HepG2 (cell line): ENCODE data around the gene HSPA1L. TPM values are rescaled to one million over a fixed set of nuclear protein-coding genes. Genes with fewer than 3 reads are reported as not detected.

ENCODE experiments used
- CREM ChIP-seq, 2 experiments: sonication (generic) in 1 of 2; formaldehyde crosslinking in 1 of 2; IDR thresholded peaks; 2 replicates each; pipeline versions ENCODE4 v1.4.0 to v1.6.1; 2016 to 2020; ENCODE audit warnings: antibody characterized with exemption in 1 of 2, mild to moderate bottlenecking in 1 of 2, missing genetic modification reagents in 1 of 2
- FIP1L1 ChIP-seq: fragments of 200-400 bp; formaldehyde crosslinking; IDR thresholded peaks from 2 replicates; pipeline ENCODE4 v1.6.1; 2018; ENCODE audit warnings: low read depth, mild to moderate bottlenecking, low read length, moderate library complexity, borderline replicate concordance; ENCODE audit not compliant: insufficient read depth
- FOXM1 ChIP-seq: sonication (generic); formaldehyde crosslinking; IDR thresholded peaks from 2 replicates; pipeline ENCODE4 v1.5.0; 2020; ENCODE audit warnings: missing genetic modification reagents
- MEIS1 ChIP-seq: sonication (generic); formaldehyde crosslinking; IDR thresholded peaks from 2 replicates; pipeline ENCODE4 v1.9.0; 2021; ENCODE audit warnings: mild to moderate bottlenecking, missing genetic modification reagents, moderate library complexity, borderline replicate concordance
- MEIS2 ChIP-seq: sonication (generic); formaldehyde crosslinking; IDR thresholded peaks from 2 replicates; pipeline ENCODE4 v1.9.0; 2021; ENCODE audit warnings: mild to moderate bottlenecking, missing genetic modification reagents
- NCOR1 ChIP-seq: fragments of 200-600 bp; sonication (generic); IDR thresholded peaks from 2 replicates; pipeline ENCODE4 v1.7.0; 2017; ENCODE audit warnings: antibody characterized with exemption, low read length, borderline replicate concordance
- PAWR ChIP-seq: sonication (generic); formaldehyde crosslinking; IDR thresholded peaks from 2 replicates; pipeline ENCODE4 v1.4.0; 2020; ENCODE audit warnings: missing genetic modification reagents, mild to moderate bottlenecking, borderline replicate concordance
- POGZ ChIP-seq: sonication (generic); formaldehyde crosslinking; IDR thresholded peaks from 2 replicates; pipeline ENCODE4 v1.4.0; 2020; ENCODE audit warnings: mild to moderate bottlenecking, missing genetic modification reagents
- SMAD1 ChIP-seq: sonication (generic); formaldehyde crosslinking; IDR thresholded peaks from 2 replicates; pipeline ENCODE4 v1.4.0; 2020; ENCODE audit warnings: missing genetic modification reagents, low read depth, mild to moderate bottlenecking, borderline replicate concordance
- TGIF2 ChIP-seq: IDR thresholded peaks from 2 replicates; pipeline ENCODE4 v1.6.1; 2016; ENCODE audit warnings: control low read depth, missing compliant biosample characterization
- YEATS4 ChIP-seq: sonication (generic); formaldehyde crosslinking; IDR thresholded peaks from 2 replicates; pipeline ENCODE4 v1.4.0; 2020; ENCODE audit warnings: missing genetic modification reagents, borderline replicate concordance
- ZBTB7A ChIP-seq: sonication (generic); formaldehyde crosslinking; IDR thresholded peaks from 2 replicates; pipeline ENCODE4 v1.8.0; 2022; ENCODE audit warnings: mild to moderate bottlenecking, missing genetic modification reagents
- ZFX ChIP-seq: sonication (generic); formaldehyde crosslinking; IDR thresholded peaks from 2 replicates; pipeline ENCODE4 v1.4.0; 2020; ENCODE audit warnings: mild to moderate bottlenecking, low read depth, missing genetic modification reagents, moderate library complexity
- ZNF230 ChIP-seq: sonication (generic); formaldehyde crosslinking; IDR thresholded peaks from 2 replicates; pipeline ENCODE4 v1.4.0; 2020; ENCODE audit warnings: mild to moderate bottlenecking, missing genetic modification reagents
- ZNF24 ChIP-seq: fragments of 450-650 bp; IDR thresholded peaks from 2 replicates; pipeline ENCODE4 v1.6.1; 2017; ENCODE audit warnings: antibody characterized with exemption, mild to moderate bottlenecking
- ZNF598 ChIP-seq: sonication (generic); formaldehyde crosslinking; IDR thresholded peaks from 2 replicates; pipeline ENCODE4 v1.5.1; 2020; ENCODE audit warnings: mild to moderate bottlenecking, missing genetic modification reagents, borderline replicate concordance
- ZNF724P ChIP-seq: sonication (generic); formaldehyde crosslinking; IDR thresholded peaks from 2 replicates; pipeline ENCODE4 v1.8.0; 2022; ENCODE audit warnings: missing genetic modification reagents, borderline replicate concordance
- ZNF839 ChIP-seq: sonication (generic); formaldehyde crosslinking; IDR thresholded peaks from 2 replicates; pipeline ENCODE4 v1.4.0; 2020; ENCODE audit warnings: missing genetic modification reagents, mild to moderate bottlenecking, borderline replicate concordance
- polyA plus RNA-seq, 8 experiments: library from polyadenylated mRNA; depleted of rRNA in 3 of 8; stranded (reverse) in 7 of 8; unstranded in 1 of 8; fragments of >200 nt; fragmentation: Illumina TruSeq in 4 of 8; extraction: Trizol in 4 of 8; gene quantifications; 2 replicates each; pipeline versions ENCODE4 v1.2.1 to v1.2.3, GENCODE V29; 2011 to 2016; ENCODE audit warnings: low read depth in 4 of 8, missing spikeins in 1 of 8, mixed read lengths in 1 of 8; ENCODE audit not compliant: insufficient read depth in 1 of 8
- total RNA-seq, 5 experiments: library from RNA; depleted of rRNA; stranded (reverse); fragments of >200 nt; fragmentation: Illumina TruSeq; extraction: Trizol; gene quantifications; 2 replicates each; pipeline ENCODE4 v1.2.3, GENCODE V29; 2016; ENCODE audit warnings: low read depth in 1 of 5
- TF ChIP-seq, protein P1 (sequence below): sonication (generic); formaldehyde crosslinking; IDR thresholded peaks from 2 replicates; pipeline ENCODE4 v1.5.1; 2020; ENCODE audit warnings: mild to moderate bottlenecking, missing genetic modification reagents, borderline replicate concordance
- TF ChIP-seq, protein P2 (sequence below): sonication (generic); formaldehyde crosslinking; IDR thresholded peaks from 2 replicates; pipeline ENCODE4 v1.4.0; 2020; ENCODE audit warnings: missing genetic modification reagents
- TF ChIP-seq, protein P3 (sequence below): sonication (generic); formaldehyde crosslinking; IDR thresholded peaks from 2 replicates; pipeline ENCODE4 v1.5.0; 2020; ENCODE audit warnings: missing genetic modification reagents

The HSPA1L gene
- total and polyA plus RNA-seq, 2 of the 13 experiments (the other 11 are each of a cell fraction or from before 2014, with no cell fraction given) = 0.55 to 1.0 TPM

DNA sequence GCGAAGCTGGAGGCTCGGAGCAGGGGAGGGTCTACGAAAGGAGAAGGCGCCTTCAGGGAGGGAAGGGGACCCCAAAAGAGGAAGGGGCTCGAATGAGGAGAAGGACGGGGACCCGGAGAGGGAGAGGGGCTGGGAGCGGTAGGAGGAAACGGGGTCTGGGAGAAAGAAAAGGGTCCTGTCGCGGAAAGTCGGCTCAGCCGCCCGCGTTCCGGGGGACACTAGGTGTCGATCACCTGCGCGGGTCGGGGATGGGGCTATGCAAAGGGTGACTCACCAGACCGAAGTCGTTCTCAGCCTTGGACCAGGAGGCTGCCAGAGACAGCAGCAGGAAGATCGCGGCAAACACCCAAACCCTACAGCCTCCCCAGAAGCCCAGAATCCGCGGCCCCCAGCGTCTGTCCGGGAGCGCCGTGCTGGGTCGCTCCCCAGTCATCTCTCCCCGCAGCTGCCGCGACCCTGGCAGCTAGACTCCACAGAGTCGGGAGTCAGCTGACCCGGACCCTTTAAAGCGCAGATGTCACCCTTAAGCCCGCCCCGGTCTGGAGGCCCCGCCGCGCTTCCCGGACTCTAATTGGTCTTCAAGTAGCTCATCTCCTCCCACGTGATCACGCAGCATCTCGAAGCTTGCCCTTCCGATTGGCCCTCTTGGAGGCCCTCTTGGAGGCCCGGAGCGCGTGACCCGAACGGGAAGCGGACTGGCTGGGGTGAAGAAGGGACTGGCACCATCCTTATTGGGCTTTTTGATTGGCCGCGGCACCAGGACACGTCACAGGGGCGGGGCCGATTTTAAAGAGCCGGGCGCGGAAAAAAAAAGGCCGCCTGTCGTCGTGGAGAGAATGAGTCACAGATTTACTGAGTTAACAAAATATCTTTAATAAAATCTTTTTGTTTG, 47.5 kb upstream of the HSPA1L start, which contains the start of gene NEU1 (continued):
- TF ChIP-seq ZFX (CRISPR knock-in tag) = 0 out of 2 replicates have a peak, but pooled peaks have one; percentile 34
- TF ChIP-seq, protein P1, sequence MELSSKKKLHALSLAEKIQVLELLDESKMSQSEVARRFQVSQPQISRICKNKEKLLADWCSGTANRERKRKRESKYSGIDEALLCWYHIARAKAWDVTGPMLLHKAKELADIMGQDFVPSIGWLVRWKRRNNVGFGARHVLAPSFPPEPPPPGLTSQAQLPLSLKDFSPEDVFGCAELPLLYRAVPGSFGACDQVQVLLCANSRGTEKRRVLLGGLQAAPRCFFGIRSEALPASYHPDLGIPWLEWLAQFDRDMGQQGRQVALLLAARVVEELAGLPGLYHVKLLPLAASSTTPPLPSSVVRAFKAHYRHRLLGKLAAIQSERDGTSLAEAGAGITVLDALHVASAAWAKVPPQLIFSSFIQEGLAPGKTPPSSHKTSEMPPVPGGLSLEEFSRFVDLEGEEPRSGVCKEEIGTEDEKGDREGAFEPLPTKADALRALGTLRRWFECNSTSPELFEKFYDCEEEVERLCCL (CRISPR knock-in tag) = 0 out of 2 replicates have a peak, but pooled peaks have one; percentile 66
- TF ChIP-seq ZBTB7A (CRISPR knock-in tag) = no peak
- peak; percentile 97 for TF ChIP-seq TGIF2
- no peak for TF ChIP-seq ZNF598 (CRISPR knock-in tag)
- peak; percentile 7; the same call in 1 of the 2 replicates for TF ChIP-seq SMAD1 (CRISPR knock-in tag)
- TF ChIP-seq ZNF724P = peak; percentile 92
- TF ChIP-seq, protein P2, sequence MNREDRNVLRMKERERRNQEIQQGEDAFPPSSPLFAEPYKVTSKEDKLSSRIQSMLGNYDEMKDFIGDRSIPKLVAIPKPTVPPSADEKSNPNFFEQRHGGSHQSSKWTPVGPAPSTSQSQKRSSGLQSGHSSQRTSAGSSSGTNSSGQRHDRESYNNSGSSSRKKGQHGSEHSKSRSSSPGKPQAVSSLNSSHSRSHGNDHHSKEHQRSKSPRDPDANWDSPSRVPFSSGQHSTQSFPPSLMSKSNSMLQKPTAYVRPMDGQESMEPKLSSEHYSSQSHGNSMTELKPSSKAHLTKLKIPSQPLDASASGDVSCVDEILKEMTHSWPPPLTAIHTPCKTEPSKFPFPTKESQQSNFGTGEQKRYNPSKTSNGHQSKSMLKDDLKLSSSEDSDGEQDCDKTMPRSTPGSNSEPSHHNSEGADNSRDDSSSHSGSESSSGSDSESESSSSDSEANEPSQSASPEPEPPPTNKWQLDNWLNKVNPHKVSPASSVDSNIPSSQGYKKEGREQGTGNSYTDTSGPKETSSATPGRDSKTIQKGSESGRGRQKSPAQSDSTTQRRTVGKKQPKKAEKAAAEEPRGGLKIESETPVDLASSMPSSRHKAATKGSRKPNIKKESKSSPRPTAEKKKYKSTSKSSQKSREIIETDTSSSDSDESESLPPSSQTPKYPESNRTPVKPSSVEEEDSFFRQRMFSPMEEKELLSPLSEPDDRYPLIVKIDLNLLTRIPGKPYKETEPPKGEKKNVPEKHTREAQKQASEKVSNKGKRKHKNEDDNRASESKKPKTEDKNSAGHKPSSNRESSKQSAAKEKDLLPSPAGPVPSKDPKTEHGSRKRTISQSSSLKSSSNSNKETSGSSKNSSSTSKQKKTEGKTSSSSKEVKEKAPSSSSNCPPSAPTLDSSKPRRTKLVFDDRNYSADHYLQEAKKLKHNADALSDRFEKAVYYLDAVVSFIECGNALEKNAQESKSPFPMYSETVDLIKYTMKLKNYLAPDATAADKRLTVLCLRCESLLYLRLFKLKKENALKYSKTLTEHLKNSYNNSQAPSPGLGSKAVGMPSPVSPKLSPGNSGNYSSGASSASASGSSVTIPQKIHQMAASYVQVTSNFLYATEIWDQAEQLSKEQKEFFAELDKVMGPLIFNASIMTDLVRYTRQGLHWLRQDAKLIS (CRISPR knock-in tag) = no peak
- no peak for TF ChIP-seq ZNF24
- no peak; the same call in 1 of the 2 replicates for TF ChIP-seq YEATS4
- peak; percentile 38; the same call in 1 of the 2 replicates for TF ChIP-seq ZNF230 (CRISPR knock-in tag)
- peak; percentile 43; the same call in 1 of the 2 replicates for TF ChIP-seq NCOR1
- peak; percentile 99 for TF ChIP-seq POGZ
- TF ChIP-seq, protein P3, sequence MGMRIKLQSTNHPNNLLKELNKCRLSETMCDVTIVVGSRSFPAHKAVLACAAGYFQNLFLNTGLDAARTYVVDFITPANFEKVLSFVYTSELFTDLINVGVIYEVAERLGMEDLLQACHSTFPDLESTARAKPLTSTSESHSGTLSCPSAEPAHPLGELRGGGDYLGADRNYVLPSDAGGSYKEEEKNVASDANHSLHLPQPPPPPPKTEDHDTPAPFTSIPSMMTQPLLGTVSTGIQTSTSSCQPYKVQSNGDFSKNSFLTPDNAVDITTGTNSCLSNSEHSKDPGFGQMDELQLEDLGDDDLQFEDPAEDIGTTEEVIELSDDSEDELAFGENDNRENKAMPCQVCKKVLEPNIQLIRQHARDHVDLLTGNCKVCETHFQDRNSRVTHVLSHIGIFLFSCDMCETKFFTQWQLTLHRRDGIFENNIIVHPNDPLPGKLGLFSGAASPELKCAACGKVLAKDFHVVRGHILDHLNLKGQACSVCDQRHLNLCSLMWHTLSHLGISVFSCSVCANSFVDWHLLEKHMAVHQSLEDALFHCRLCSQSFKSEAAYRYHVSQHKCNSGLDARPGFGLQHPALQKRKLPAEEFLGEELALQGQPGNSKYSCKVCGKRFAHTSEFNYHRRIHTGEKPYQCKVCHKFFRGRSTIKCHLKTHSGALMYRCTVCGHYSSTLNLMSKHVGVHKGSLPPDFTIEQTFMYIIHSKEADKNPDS = no peak
- TF ChIP-seq FIP1L1 = no peak; the same call in 1 of the 2 replicates
- no peak for TF ChIP-seq PAWR (CRISPR knock-in tag)
- TF ChIP-seq FOXM1 = no peak
- TF ChIP-seq MEIS2 = peak; percentile 71; the same call in 1 of the 2 replicates
- peak; percentile 59; the same call in 1 of the 2 replicates for TF ChIP-seq ZNF839
- TF ChIP-seq MEIS1 (CRISPR knock-in tag) = peak; percentile 88; the same call in 1 of the 2 replicates
- peak; percentile 96 for TF ChIP-seq CREM (IDR thresholded peaks at IDR 0.05)
- TF ChIP-seq CREM (CRISPR knock-in tag; IDR thresholded peaks at IDR 0.05) = no peak
